Pons (tissue), 1 donor: ENCODE data around the gene RPL7A.
A peak's percentile ranks its signal among the peaks of the same experiment; 100 is the strongest.

Experiments
- DNase-seq: peaks from one replicate; pipeline ENCODE4 v3.0.0-alpha.2; 2016; ENCODE audit warnings: low spot score

Gene RPL7A

GRCh38 chr9:133347515-133347984, 468 bp upstream of the RPL7A start:
- no peak for DNase-seq

- no peak for DNase-seq
Observed at GRCh38 chr9:133348718-133349573, 928 bp downstream of the RPL7A start.

GRCh38 chr9:133349965-133350616, 2.1 kb downstream of the RPL7A start:
- DNase-seq: no peak

GRCh38 chr9:133351526-133351907, 3.5 kb downstream of the RPL7A start:
- DNase-seq: no peak

GRCh38 chr9:133351908-133352634, 4.1 kb downstream of the RPL7A start:
- DNase-seq: no peak

- no peak for DNase-seq
Observed at GRCh38 chr9:133352635-133353340, 4.8 kb downstream of the RPL7A start.

- DNase-seq: no peak
Observed at GRCh38 chr9:133353548-133353947, 5.5 kb downstream of the RPL7A start.

GRCh38 chr9:133354766-133355165, 6.7 kb downstream of the RPL7A start:
- no peak for DNase-seq

- no peak for DNase-seq
Observed at GRCh38 chr9:133355881-133356357, 7.9 kb downstream of the RPL7A start.

- peak; percentile 59 for DNase-seq
Observed at GRCh38 chr9:133356391-133357091, 8.5 kb downstream of the RPL7A start, which contains the start of the genes SURF1 and SURF2. Gene SURF1 (minus strand): TSS chr9:133356487. CDS start chr9:133356453, 34 bp downstream. Gene SURF2 (plus strand): TSS chr9:133356550. CDS start chr9:133356593, 43 bp downstream.

- no peak for DNase-seq
Observed at GRCh38 chr9:133357656-133358055, 9.6 kb downstream of the RPL7A start.

GRCh38 chr9:133359399-133360175, 11.6 kb downstream of the RPL7A start:
- no peak for DNase-seq

GRCh38 chr9:133360400-133361393, 12.7 kb downstream of the RPL7A start:
- no peak for DNase-seq

GRCh38 chr9:133361507-133362092, 13.6 kb downstream of the RPL7A start:
- no peak for DNase-seq

- DNase-seq: no peak
Observed at GRCh38 chr9:133362359-133363044, 14.5 kb downstream of the RPL7A start.

- no peak for DNase-seq
Observed at GRCh38 chr9:133366435-133366834, 18.4 kb downstream of the RPL7A start.

GRCh38 chr9:133367221-133367620, 19.2 kb downstream of the RPL7A start:
- no peak for DNase-seq

- no peak for DNase-seq
Observed at GRCh38 chr9:133367778-133368177, 19.8 kb downstream of the RPL7A start.
